Glutamatergic neuron (in vitro differentiated cells): ENCODE measurements around the gene GABRR1. TPM values are rescaled to one million over a fixed set of nuclear protein-coding genes. Genes with fewer than 3 reads are reported as not detected.
"Not testable (repeated sequence)": the region's sequence is repeated elsewhere in the genome, so short reads cannot be mapped to it uniquely, and the experiment has no call there.

Experiments used
- DNase-seq: peaks from one replicate; pipeline ENCODE4 v3.0.0; 2022
- H3K27ac Mint-ChIP-seq: one replicate; pipeline ENCODE4 v1.8.0; 2020; ENCODE audit warnings: mild to moderate bottlenecking, mixed read lengths, inconsistent platforms; ENCODE audit not compliant: unreplicated experiment
- H3K27me3 Mint-ChIP-seq: one replicate; pipeline ENCODE4 v1.8.0; 2020; ENCODE audit warnings: mild to moderate bottlenecking, moderate library complexity, mixed read lengths, inconsistent platforms; ENCODE audit not compliant: unreplicated experiment
- H3K36me3 Mint-ChIP-seq: one replicate; pipeline ENCODE4 v1.8.0; 2020; ENCODE audit warnings: mild to moderate bottlenecking, mixed read lengths, inconsistent platforms; ENCODE audit not compliant: unreplicated experiment
- H3K4me1 Mint-ChIP-seq: one replicate; pipeline ENCODE4 v1.8.0; 2020; ENCODE audit warnings: mild to moderate bottlenecking, low read depth, mixed read lengths, inconsistent platforms; ENCODE audit not compliant: unreplicated experiment
- H3K4me3 Mint-ChIP-seq: one replicate; pipeline ENCODE4 v1.8.0; 2020; ENCODE audit warnings: mild to moderate bottlenecking, mixed read lengths, inconsistent platforms; ENCODE audit not compliant: unreplicated experiment
- H3K9me3 Mint-ChIP-seq: one replicate; pipeline ENCODE4 v1.8.0; 2020; ENCODE audit warnings: mild to moderate bottlenecking, moderate library complexity, mixed read lengths, inconsistent platforms; ENCODE audit not compliant: unreplicated experiment
- CTCF ChIP-seq: fragments of 200-600 bp; sonication (generic); IDR thresholded peaks from one replicate; pipeline ENCODE4 v1.5.0; 2021; ENCODE audit not compliant: partially characterized antibody, unreplicated experiment
- total RNA-seq: library from RNA; stranded (reverse); fragmentation: NEBNext Ultra II Directional; extraction: Animal tissue kit (Norgen Biotek cat#: 25700); gene quantifications from one replicate; pipeline ENCODE4 v1.2.1, GENCODE V29; 2021; ENCODE audit not compliant: unreplicated experiment

The GABRR1 gene
- total RNA-seq, 1 donor from 2014 or later, result not detected

DNA sequence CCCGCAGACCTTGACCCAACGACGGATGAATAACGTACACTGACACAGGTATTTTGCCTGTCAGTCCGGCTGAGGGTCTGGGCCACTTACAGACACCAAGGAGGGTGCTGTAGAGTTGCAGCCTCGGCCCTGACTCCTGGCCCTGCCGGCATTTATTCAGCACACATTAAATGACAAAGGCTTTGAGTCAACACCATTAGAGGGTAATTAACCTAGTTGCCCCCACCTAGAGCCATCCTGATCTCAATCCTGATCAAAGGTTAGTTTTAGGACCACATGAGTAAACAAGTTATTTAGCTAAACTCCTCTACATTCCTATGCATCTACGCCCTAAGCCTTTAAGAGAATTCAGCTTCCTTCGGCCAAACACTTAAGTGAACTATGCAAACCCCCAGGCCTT, 83.2 kb downstream of the GABRR1 start:
- no peaks in the 10 kb centered on the region for H3K27me3 Mint-ChIP-seq
- no peak overlapping the region for H3K4me3 Mint-ChIP-seq
- H3K27ac Mint-ChIP-seq, result no peak overlapping the region
- TF ChIP-seq CTCF, result no peak
- peaks cover 1% of the 10 kb centered on the region for H3K9me3 Mint-ChIP-seq
- H3K36me3 Mint-ChIP-seq, result peaks cover 2% of the 10 kb centered on the region
- DNase-seq, result no peak
- no peaks in the 10 kb centered on the region for H3K4me1 Mint-ChIP-seq

DNA sequence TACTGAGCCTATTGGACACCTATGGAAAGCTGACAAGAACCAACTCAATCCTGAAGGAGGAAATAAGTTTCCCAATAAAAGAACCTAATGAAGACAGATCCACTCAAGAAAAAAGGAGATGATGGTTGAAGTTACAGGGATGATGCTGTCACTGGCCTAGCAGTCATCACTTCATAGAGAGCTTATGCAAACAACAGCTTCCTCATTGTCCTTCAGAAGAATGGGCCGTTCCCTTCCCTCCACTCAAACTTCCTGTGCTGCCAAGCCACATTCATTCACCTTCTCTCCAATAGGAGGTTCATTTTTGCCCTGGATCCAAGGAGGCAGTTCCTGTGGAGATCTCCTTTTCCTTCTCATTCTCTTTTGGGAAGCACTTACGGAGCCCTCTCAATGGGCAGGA, 85.1 kb downstream of the GABRR1 start:
- Mint-ChIP-seq H3K4me3 (no peak overlapping the region), H3K36me3 (peaks cover 10% of the 10 kb centered on the region), H3K27ac (no peak overlapping the region)

DNA sequence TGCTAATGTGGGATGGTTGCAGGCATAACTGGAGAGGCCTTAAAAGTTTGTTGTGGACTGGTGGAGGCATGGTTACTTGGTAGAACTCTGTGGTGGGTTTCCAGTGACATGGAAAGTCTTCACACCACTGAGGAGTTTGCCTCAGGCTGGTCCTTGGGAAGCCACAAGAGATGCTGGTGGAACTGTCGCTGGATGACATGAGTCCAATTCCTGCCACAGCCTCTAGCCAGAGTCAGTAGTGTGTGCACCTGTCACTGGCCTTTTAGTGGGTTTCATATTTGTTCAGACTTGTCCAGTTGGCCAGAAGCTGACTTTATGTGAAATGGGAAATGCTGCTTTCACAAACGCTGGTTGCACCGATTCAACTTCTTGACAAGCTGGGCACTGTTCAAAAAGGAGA, 85.6 kb downstream of the GABRR1 start:
- Mint-ChIP-seq H3K27me3 (no peaks in the 10 kb centered on the region), H3K27ac (no peak overlapping the region), H3K9me3 (peaks cover 1% of the 10 kb centered on the region), H3K4me3 (no peak overlapping the region), H3K4me1 (no peaks in the 10 kb centered on the region), H3K36me3 (peaks cover 10% of the 10 kb centered on the region)
- no peak for DNase-seq
- no peak for TF ChIP-seq CTCF

More for the DNA sequence above, 85.1 kb downstream of the GABRR1 start:
- no peak for TF ChIP-seq CTCF
- Mint-ChIP-seq H3K4me1 (no peaks in the 10 kb centered on the region), H3K27me3 (no peaks in the 10 kb centered on the region), H3K9me3 (peaks cover 1% of the 10 kb centered on the region)
- no peak for DNase-seq

GRCh38 chr6:89128256-89128671, 88.9 kb downstream of the GABRR1 start:
- not testable (repeated sequence) for DNase-seq, H3K9me3 Mint-ChIP-seq, H3K27me3 Mint-ChIP-seq, H3K27ac Mint-ChIP-seq, H3K36me3 Mint-ChIP-seq, H3K4me1 Mint-ChIP-seq, H3K4me3 Mint-ChIP-seq

Other genes with a start within 250 kb of the GABRR1 start
- gene PNRC1, start 136.6 kb downstream of the GABRR1 start, total RNA-seq, result 91.4 TPM
- 12.1 TPM for gene SRSF12, start 99.3 kb downstream of the GABRR1 start, total RNA-seq
- gene PM20D2, start 71.3 kb downstream of the GABRR1 start, total RNA-seq, result 0.56 TPM
- 0.49 TPM for gene GABRR2, start 97.9 kb upstream of the GABRR1 start, total RNA-seq
- gene UBE2J1, start 135.4 kb upstream of the GABRR1 start, total RNA-seq, result 31.5 TPM
- 14.7 TPM for gene RRAGD, start 194.9 kb upstream of the GABRR1 start, total RNA-seq
- 31.9 TPM for gene ANKRD6, start 215.8 kb upstream of the GABRR1 start, total RNA-seq